Measurements from ENCODE around the gene LARGE2. TPM values are rescaled to one million over a fixed set of nuclear protein-coding genes. Genes with fewer than 3 reads are reported as not detected.

The LARGE2 gene
- total and polyA plus RNA-seq, 4 donors = 2.4 to 18.4 (median 14.5) TPM

- no peak for ATAC-seq (ENCODE audit: insufficient read depth, low FRiP score)
- TF ChIP-seq CTCF (IDR thresholded peaks at IDR 0.05; ENCODE audit: control extremely low read depth, extremely low read depth) = no peak
- DNase-seq = no peak
- WGBS, 2 donors = 54 to 56% methylated on average over 14 of the region's 14 CpGs
- Histone ChIP-seq H3K4me1 (ENCODE audit: control insufficient read depth in 5 of 5, insufficient read depth in 5 of 5, low read length in 5 of 5) (peaks cover 0 to 6% (median 0%) of the 10 kb centered on the region in 5 donors), H3K36me3 (ENCODE audit: control insufficient read depth in 4 of 4, insufficient read depth in 4 of 4, low read length in 4 of 4) (peaks cover 6 to 30% (median 9%) of the 10 kb centered on the region in 4 donors), H3K4me3 (no peak overlapping the region), H3K9ac (ENCODE audit: insufficient read depth in 1 of 2, low read length in 2 of 2) (no peak overlapping the region), H3K27me3 (ENCODE audit: control insufficient read depth in 3 of 3, insufficient read depth in 3 of 3, low read length in 2 of 3) (peaks cover 0 to 2% (median 0%) of the 10 kb centered on the region in 3 donors), H3K27ac (ENCODE audit: low read depth in 1 of 2, low read length in 1 of 2) (peak overlapping the region in 1 of 2 donors; percentile 12), H3K9me3 (ENCODE audit: control insufficient read depth in 4 of 4, insufficient read depth in 3 of 4, low read length in 3 of 4) (no peaks in the 10 kb centered on the region)
Measured at GRCh38 chr11:45930031-45930794, 7.8 kb downstream of the LARGE2 start.

GRCh38 chr11:45930951-45931570, 8.6 kb downstream of the LARGE2 start:
- Histone ChIP-seq H3K27ac (ENCODE audit: low read depth in 1 of 2, low read length in 1 of 2) (no peak overlapping the region), H3K9me3 (ENCODE audit: control insufficient read depth in 4 of 4, insufficient read depth in 3 of 4, low read length in 3 of 4) (no peaks in the 10 kb centered on the region), H3K27me3 (ENCODE audit: control insufficient read depth in 3 of 3, insufficient read depth in 3 of 3, low read length in 2 of 3) (no peaks in the 10 kb centered on the region), H3K4me3 (no peak overlapping the region), H3K4me1 (ENCODE audit: control insufficient read depth in 5 of 5, insufficient read depth in 5 of 5, low read length in 5 of 5) (peaks cover 0 to 6% (median 0%) of the 10 kb centered on the region in 5 donors), H3K9ac (ENCODE audit: insufficient read depth in 1 of 2, low read length in 2 of 2) (no peak overlapping the region), H3K36me3 (ENCODE audit: control insufficient read depth in 4 of 4, insufficient read depth in 4 of 4, low read length in 4 of 4) (peaks cover 6 to 34% (median 12%) of the 10 kb centered on the region in 4 donors)
- WGBS, 2 donors = 88 to 92% methylated on average over 8 of the region's 8 CpGs
- no peak for DNase-seq
- no peak for ATAC-seq (ENCODE audit: insufficient read depth, low FRiP score)
- no peak for TF ChIP-seq CTCF (IDR thresholded peaks at IDR 0.05; ENCODE audit: control extremely low read depth, extremely low read depth)

GRCh38 chr11:45931739-45932138, 9.3 kb downstream of the LARGE2 start:
- Histone ChIP-seq H3K27ac (ENCODE audit: low read depth in 1 of 2, low read length in 1 of 2) (no peak overlapping the region), H3K9me3 (ENCODE audit: control insufficient read depth in 4 of 4, insufficient read depth in 3 of 4, low read length in 3 of 4) (no peaks in the 10 kb centered on the region), H3K27me3 (ENCODE audit: control insufficient read depth in 3 of 3, insufficient read depth in 3 of 3, low read length in 2 of 3) (no peaks in the 10 kb centered on the region), H3K4me1 (ENCODE audit: control insufficient read depth in 5 of 5, insufficient read depth in 5 of 5, low read length in 5 of 5) (peaks cover 0 to 6% (median 0%) of the 10 kb centered on the region in 5 donors), H3K9ac (ENCODE audit: insufficient read depth in 1 of 2, low read length in 2 of 2) (no peak overlapping the region), H3K4me3 (no peak overlapping the region), H3K36me3 (ENCODE audit: control insufficient read depth in 4 of 4, insufficient read depth in 4 of 4, low read length in 4 of 4) (peaks cover 6 to 36% (median 12%) of the 10 kb centered on the region in 4 donors)
- no peak for DNase-seq
- no peak for TF ChIP-seq CTCF (IDR thresholded peaks at IDR 0.05; ENCODE audit: control extremely low read depth, extremely low read depth)
- no peak for ATAC-seq (ENCODE audit: insufficient read depth, low FRiP score)
- 85 to 88% methylated on average over 10 of the region's 10 CpGs for whole genome bisulfite sequencing, 2 donors

Measured in lung (tissue), 12 donors.